Activated T-cell treated with anti-CD3 and anti-CD28 coated beads, Interleukin-2, amount 50 U/mL, for 72 hours (primary cell): ENCODE results near the gene USH1G. TPM values are rescaled to one million over a fixed set of nuclear protein-coding genes. Genes with fewer than 3 reads are reported as not detected.
"Not testable (repeated sequence)": the region's sequence is repeated elsewhere in the genome, so short reads cannot be mapped to it uniquely, and the experiment has no call there.

Source experiments
- ATAC-seq, 2 donors: fragments of 150-1000 bp; cut with Tn5 transposase; replicated peaks in 1 of 2; 2 replicates each; pipeline ENCODE4 v1.10.0; 2021; ENCODE audit warnings: moderate library complexity in 2 of 2, mild to moderate bottlenecking in 1 of 2
- DNase-seq, 2 donors: peaks; one replicate each; pipeline ENCODE4 v3.0.0; 2021 to 2022; ENCODE audit warnings: mixed read lengths in 1 of 2
- H3K27ac Mint-ChIP-seq: one replicate; pipeline ENCODE4 v1.8.0; 2022; ENCODE audit warnings: mild to moderate bottlenecking, moderate library complexity, mixed read lengths
- H3K27me3 Mint-ChIP-seq: one replicate; pipeline ENCODE4 v1.8.0; 2022; ENCODE audit warnings: low read depth, mixed read lengths
- H3K36me3 Mint-ChIP-seq, 2 donors: one replicate each; pipeline ENCODE4 v1.8.0; 2022; ENCODE audit warnings: mixed read lengths in 2 of 2, mild to moderate bottlenecking in 1 of 2; ENCODE audit not compliant: insufficient read depth in 2 of 2
- H3K4me1 Mint-ChIP-seq: one replicate; pipeline ENCODE4 v1.8.0; 2022; ENCODE audit warnings: low read depth, mixed read lengths
- H3K4me3 Mint-ChIP-seq, 2 donors: one replicate each; pipeline ENCODE4 v1.8.0; 2022; ENCODE audit warnings: mild to moderate bottlenecking in 2 of 2, mixed read lengths in 2 of 2, moderate library complexity in 2 of 2
- H3K9me3 Mint-ChIP-seq, 2 donors: one replicate each; pipeline ENCODE4 v1.8.0; 2022; ENCODE audit warnings: mixed read lengths in 2 of 2
- total RNA-seq, 2 donors: library from RNA; stranded (reverse); gene quantifications; one replicate each; pipeline ENCODE4 v1.2.3, GENCODE V29; 2022

USH1G gene
- total RNA-seq, 2 donors from 2014 or later = not detected

GRCh38 chr17:74919440-74920305 is 3.4 kb downstream of the USH1G start:
- H3K27ac Mint-ChIP-seq = no peak overlapping the region
- no peaks in the 10 kb centered on the region for H3K9me3 Mint-ChIP-seq
- no peaks in the 10 kb centered on the region for H3K36me3 Mint-ChIP-seq
- H3K4me1 Mint-ChIP-seq = peaks cover 5% of the 10 kb centered on the region
- H3K27me3 Mint-ChIP-seq = peaks cover 26% of the 10 kb centered on the region
- DNase-seq = peak in 1 of 2 donors; percentile 29
- ATAC-seq = no peak
- H3K4me3 Mint-ChIP-seq = peak overlapping the region in 1 of 2 donors; percentile 27

GRCh38 chr17:74918906-74919305 is 4.1 kb downstream of the USH1G start:
- Mint-ChIP-seq H3K4me3 (no peak overlapping the region), H3K27me3 (peaks cover 25% of the 10 kb centered on the region), H3K4me1 (no peaks in the 10 kb centered on the region), H3K36me3 (no peaks in the 10 kb centered on the region), H3K27ac (no peak overlapping the region), H3K9me3 (peaks cover 0 to 2% of the 10 kb centered on the region in 2 donors)
- no peak for ATAC-seq
- DNase-seq = no peak

GRCh38 chr17:74917430-74917829 is 5.6 kb downstream of the USH1G start:
- Mint-ChIP-seq H3K4me3 (no peak overlapping the region), H3K4me1 (no peaks in the 10 kb centered on the region), H3K27ac (no peak overlapping the region), H3K36me3 (no peaks in the 10 kb centered on the region), H3K9me3 (peaks cover 0 to 2% of the 10 kb centered on the region in 2 donors), H3K27me3 (peaks cover 21% of the 10 kb centered on the region)
- no peak for DNase-seq
- ATAC-seq = no peak

GRCh38 chr17:74916851-74917199 is 6.2 kb downstream of the USH1G start:
- H3K4me1 Mint-ChIP-seq = no peaks in the 10 kb centered on the region
- no peaks in the 10 kb centered on the region for H3K36me3 Mint-ChIP-seq
- peaks cover 18% of the 10 kb centered on the region for H3K27me3 Mint-ChIP-seq
- no peak overlapping the region for H3K27ac Mint-ChIP-seq
- no peak overlapping the region for H3K4me3 Mint-ChIP-seq
- peaks cover 0 to 2% of the 10 kb centered on the region in 2 donors for H3K9me3 Mint-ChIP-seq
- no peak for ATAC-seq
- DNase-seq = no peak

GRCh38 chr17:74916136-74916850 is 6.8 kb downstream of the USH1G start:
- DNase-seq = no peak
- no peak overlapping the region for H3K27ac Mint-ChIP-seq
- H3K4me3 Mint-ChIP-seq = no peak overlapping the region
- ATAC-seq = no peak
- no peaks in the 10 kb centered on the region for H3K36me3 Mint-ChIP-seq
- H3K27me3 Mint-ChIP-seq = peaks cover 18% of the 10 kb centered on the region
- no peaks in the 10 kb centered on the region for H3K4me1 Mint-ChIP-seq
- H3K9me3 Mint-ChIP-seq = peaks cover 0 to 2% of the 10 kb centered on the region in 2 donors

- H3K36me3 Mint-ChIP-seq, ATAC-seq, H3K9me3 Mint-ChIP-seq, DNase-seq, H3K4me3 Mint-ChIP-seq, H3K27ac Mint-ChIP-seq, H3K4me1 Mint-ChIP-seq: not testable (repeated sequence)
- H3K27me3 Mint-ChIP-seq = peaks cover 21% of the 10 kb centered on the region
Measured at GRCh38 chr17:74911423-74911822, 11.6 kb downstream of the USH1G start.

GRCh38 chr17:74909097-74909496 is 14.0 kb downstream of the USH1G start:
- not testable (repeated sequence) for H3K27ac Mint-ChIP-seq, ATAC-seq, H3K36me3 Mint-ChIP-seq, H3K4me1 Mint-ChIP-seq, H3K9me3 Mint-ChIP-seq, DNase-seq, H3K4me3 Mint-ChIP-seq
- peaks cover 16% of the 10 kb centered on the region for H3K27me3 Mint-ChIP-seq

GRCh38 chr17:74907012-74907411 is 16.0 kb downstream of the USH1G start:
- Mint-ChIP-seq H3K9me3 (no peaks in the 10 kb centered on the region), H3K27me3 (peaks cover 19% of the 10 kb centered on the region), H3K27ac (no peak overlapping the region), H3K36me3 (no peaks in the 10 kb centered on the region), H3K4me3 (no peak overlapping the region), H3K4me1 (no peaks in the 10 kb centered on the region)
- ATAC-seq = no peak
- no peak for DNase-seq

GRCh38 chr17:74906214-74906793 is 16.8 kb downstream of the USH1G start:
- H3K27ac Mint-ChIP-seq, DNase-seq, H3K4me1 Mint-ChIP-seq, H3K36me3 Mint-ChIP-seq, H3K9me3 Mint-ChIP-seq, H3K4me3 Mint-ChIP-seq, ATAC-seq: not testable (repeated sequence)
- H3K27me3 Mint-ChIP-seq = peaks cover 19% of the 10 kb centered on the region

- no peak overlapping the region for H3K4me3 Mint-ChIP-seq
- no peaks in the 10 kb centered on the region for H3K9me3 Mint-ChIP-seq
- H3K27ac Mint-ChIP-seq = no peak overlapping the region
- H3K4me1 Mint-ChIP-seq = no peaks in the 10 kb centered on the region
- peak; percentile 25 to 29 for DNase-seq
- ATAC-seq = peak; percentile 76 to 94
- H3K27me3 Mint-ChIP-seq = peaks cover 19% of the 10 kb centered on the region
- no peaks in the 10 kb centered on the region for H3K36me3 Mint-ChIP-seq
Measured at GRCh38 chr17:74904687-74905409, 18.2 kb downstream of the USH1G start.

GRCh38 chr17:74903671-74904070 is 19.4 kb downstream of the USH1G start:
- Mint-ChIP-seq H3K4me1 (no peaks in the 10 kb centered on the region), H3K27me3 (peaks cover 7% of the 10 kb centered on the region), H3K4me3 (no peak overlapping the region), H3K27ac (no peak overlapping the region), H3K36me3 (no peaks in the 10 kb centered on the region), H3K9me3 (no peaks in the 10 kb centered on the region)
- DNase-seq = no peak
- ATAC-seq = no peak

- peaks cover 6% of the 10 kb centered on the region for H3K27me3 Mint-ChIP-seq
- H3K4me3 Mint-ChIP-seq = no peak overlapping the region
- ATAC-seq = no peak
- H3K9me3 Mint-ChIP-seq = no peaks in the 10 kb centered on the region
- H3K4me1 Mint-ChIP-seq = no peaks in the 10 kb centered on the region
- no peak overlapping the region for H3K27ac Mint-ChIP-seq
- no peaks in the 10 kb centered on the region for H3K36me3 Mint-ChIP-seq
- no peak for DNase-seq
Measured at GRCh38 chr17:74903034-74903433, 20.0 kb downstream of the USH1G start.
